Frontal cortex (tissue), 4 donors: Measurements from ENCODE around the gene SLC38A3. TPM values are rescaled to one million over a fixed set of nuclear protein-coding genes. Genes with fewer than 3 reads are reported as not detected.
A peak's percentile ranks its signal among the peaks of the same experiment; 100 is the strongest.
"Not testable (repeated sequence)": the region's sequence is repeated elsewhere in the genome, so short reads cannot be mapped to it uniquely, and the experiment has no call there.

Source experiments
- DNase-seq, 2 donors: peaks; one replicate each; pipeline ENCODE4 v3.0.0; 2012; ENCODE audit warnings: low spot score in 2 of 2
- FAIRE-seq: peaks from 2 replicates; lab custom pipeline; 2012; peaks lifted over from hg19 to GRCh38; lab: Jason Lieb, UNC
- total RNA-seq: library from RNA; depleted of rRNA; stranded (reverse); fragments of >200 nt; gene quantifications from one replicate; pipeline ENCODE4 v1.2.3, GENCODE V29; 2014
- donor health status: control.
- donor health status: control.
- donor health status: control.

SLC38A3 gene
- total RNA-seq, 1 donor from 2014 or later: 2.0 TPM

DNA sequence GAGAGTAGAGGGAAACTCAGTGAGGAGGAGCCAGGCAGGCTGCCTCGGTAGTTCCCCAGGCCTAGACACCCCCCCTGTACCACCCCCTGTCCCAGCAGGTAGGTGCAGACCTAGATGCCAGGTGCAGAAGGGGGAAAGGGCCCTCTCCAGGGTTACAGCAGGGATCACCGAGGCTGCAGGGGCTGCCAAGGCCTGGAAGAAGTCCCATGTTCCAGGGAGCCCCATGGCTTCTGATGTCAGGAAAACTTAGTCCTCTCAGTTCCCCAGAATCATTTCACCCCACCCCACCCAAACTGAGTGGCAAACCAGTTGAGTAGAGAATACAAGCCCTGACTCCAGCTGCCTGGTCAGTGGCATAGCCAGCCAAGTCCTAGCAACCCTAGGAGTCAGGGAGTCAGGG lies 56.4 kb downstream of the SLC38A3 start:
- no peak for FAIRE-seq

GRCh38 chr3:50262200-50262599 lies 57.1 kb downstream of the SLC38A3 start:
- DNase-seq, FAIRE-seq: not testable (repeated sequence)

More for the DNA sequence above, 56.4 kb downstream of the SLC38A3 start:
- peak in 1 of 2 donors; percentile 36 for DNase-seq

DNA sequence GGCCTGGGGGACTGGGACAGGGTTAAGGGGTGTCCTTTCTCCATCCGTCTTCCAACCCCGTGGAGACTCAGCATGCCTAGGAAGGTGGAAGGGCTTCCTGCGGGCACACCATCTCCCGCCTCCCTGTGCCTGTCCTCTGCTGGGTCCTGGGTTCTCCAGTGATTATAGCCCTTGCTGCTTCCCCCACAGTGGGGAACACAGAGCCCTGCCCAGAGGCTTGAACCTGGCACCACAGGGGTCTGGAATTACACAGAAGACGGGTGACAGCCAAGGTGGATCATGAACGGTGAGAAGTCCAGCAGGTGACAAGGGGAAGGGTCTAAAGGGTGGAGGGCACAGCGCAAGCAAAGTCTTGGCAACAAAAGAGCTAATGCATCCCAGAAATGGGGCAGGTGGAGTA lies 57.7 kb downstream of the SLC38A3 start:
- no peak for DNase-seq
- no peak for FAIRE-seq

DNA sequence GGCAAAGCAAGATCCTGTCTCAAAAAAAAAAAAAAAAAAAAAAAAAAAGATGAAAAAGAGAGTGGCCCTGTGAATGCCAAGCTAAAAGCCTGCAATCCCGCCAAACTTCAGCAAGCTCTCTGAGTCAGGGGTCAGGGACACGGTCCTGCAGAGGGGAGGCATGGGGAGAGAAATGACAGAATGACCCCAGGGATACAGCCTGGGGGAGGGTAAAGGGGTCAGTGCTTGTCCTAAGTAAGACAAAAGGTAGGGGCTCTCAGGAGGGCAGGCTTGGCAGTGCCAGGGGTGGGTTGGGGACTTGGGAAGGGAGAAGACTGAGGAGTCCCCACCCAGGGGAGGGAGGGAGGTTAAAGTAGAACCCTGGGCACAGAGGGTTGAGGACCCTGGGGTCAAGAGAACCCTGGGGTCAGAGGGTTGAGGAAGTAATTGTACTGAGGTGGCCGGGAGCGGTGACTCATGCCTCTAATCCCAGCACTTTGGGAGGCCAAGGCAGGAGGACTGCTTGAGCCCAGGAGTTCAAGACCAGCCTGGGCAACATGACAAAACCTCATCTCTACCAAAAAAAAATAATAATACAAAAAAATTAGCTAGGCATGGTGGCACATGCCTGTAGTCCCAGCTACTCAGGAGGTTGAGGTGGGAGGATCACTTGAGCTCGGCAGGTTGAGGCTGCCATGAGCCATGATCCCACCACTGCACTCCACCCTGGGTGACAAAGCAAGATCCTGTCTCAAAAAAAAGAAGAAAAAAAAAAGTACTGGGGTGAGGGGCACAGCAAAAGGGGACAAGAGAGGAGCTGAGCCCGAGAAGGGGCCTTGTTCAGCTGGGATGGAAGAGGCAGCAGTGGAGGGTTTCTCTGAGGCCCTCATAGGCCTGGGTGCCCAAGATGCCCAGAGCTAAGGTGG lies 58.7 kb downstream of the SLC38A3 start:
- FAIRE-seq (no peak), DNase-seq (no peak)

GRCh38 chr3:50264383-50264963 lies 59.4 kb downstream of the SLC38A3 start:
- FAIRE-seq: no peak
- peak; percentile 73 to 81 for DNase-seq

GRCh38 chr3:50264964-50265485 lies 60.0 kb downstream of the SLC38A3 start:
- no peak for DNase-seq
- no peak for FAIRE-seq

DNA sequence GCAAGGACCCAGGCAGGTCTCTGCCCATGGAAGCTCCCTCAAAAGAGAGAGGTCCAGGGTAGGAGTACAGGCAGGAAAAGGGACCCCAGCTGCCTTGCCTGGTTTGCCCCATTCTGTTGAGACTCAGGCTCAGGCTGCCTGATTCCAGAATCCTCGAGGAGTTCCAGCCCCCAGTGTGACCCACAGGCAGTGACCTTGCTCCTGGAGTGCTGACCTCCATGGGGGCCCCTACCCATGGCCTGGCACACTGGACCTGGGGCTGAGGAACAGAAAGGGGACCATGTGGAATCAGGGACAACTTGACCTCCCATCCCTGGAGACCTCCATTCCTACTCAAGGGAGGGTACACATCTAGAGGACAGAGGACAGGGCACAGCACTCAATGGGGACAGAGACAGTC lies 60.5 kb downstream of the SLC38A3 start:
- FAIRE-seq (no peak), DNase-seq (no peak)

DNA sequence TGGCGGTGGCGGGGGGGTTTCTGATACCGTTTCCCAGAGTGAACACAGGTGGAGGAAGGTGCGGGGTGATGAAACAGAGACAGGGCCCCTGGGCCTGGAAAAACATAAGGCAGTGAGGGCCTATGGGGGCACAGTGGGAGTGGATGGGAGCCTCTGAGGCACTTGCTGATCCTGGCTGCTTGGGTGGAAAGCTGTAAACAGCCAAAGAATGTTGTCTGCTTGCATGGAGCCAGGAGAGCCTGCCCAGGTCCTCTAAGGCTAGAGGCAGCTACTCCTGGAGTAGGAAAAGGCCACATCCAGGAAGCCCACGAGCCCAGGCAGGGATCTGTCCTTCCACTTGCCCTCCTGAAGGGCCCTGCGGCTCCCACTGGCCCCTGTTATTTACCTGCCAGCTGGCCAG lies 60.9 kb downstream of the SLC38A3 start:
- DNase-seq (no peak), FAIRE-seq (no peak)

DNA sequence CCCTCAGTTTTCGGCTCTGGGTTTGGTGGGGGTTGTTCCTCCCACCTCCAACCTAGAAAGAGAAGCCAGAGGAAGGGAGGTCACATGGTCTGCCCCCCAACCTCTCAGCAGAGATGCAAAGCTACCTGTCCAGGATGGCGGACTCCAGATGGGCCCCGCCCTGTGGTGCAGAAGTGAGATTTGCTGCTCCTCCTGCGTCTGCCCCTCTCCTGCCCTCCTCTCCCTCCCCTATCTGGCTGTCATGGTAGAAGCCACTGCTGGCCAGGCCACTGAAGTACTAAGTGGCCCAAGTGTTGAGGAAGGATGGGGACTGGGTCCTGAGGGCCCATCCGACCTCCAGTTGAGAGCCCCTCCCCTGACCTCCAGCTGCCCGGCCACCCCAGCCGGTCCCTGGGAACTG lies 61.8 kb downstream of the SLC38A3 start:
- FAIRE-seq: no peak
- DNase-seq: no peak

GRCh38 chr3:50267280-50267913 lies 62.3 kb downstream of the SLC38A3 start:
- peak; percentile 65 to 71 for DNase-seq
- no peak for FAIRE-seq

DNA sequence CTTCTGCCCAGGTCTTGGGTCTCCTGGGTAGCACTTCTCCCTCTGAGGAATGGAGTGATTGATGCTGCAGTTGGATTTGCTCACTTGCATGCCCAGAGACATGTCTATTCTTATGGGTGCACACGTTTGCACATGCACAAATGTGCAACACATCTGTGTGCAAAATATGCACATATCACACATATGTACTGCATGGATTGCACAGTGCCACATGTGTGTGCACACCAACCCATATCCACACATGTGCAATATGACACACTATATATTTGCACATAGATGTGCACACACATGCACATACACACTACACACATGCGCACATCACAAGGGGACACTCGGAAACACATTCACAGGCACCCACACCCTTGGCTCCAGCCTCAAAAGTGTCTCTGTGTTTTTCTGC lies 63.2 kb downstream of the SLC38A3 start:
- FAIRE-seq: no peak

DNA sequence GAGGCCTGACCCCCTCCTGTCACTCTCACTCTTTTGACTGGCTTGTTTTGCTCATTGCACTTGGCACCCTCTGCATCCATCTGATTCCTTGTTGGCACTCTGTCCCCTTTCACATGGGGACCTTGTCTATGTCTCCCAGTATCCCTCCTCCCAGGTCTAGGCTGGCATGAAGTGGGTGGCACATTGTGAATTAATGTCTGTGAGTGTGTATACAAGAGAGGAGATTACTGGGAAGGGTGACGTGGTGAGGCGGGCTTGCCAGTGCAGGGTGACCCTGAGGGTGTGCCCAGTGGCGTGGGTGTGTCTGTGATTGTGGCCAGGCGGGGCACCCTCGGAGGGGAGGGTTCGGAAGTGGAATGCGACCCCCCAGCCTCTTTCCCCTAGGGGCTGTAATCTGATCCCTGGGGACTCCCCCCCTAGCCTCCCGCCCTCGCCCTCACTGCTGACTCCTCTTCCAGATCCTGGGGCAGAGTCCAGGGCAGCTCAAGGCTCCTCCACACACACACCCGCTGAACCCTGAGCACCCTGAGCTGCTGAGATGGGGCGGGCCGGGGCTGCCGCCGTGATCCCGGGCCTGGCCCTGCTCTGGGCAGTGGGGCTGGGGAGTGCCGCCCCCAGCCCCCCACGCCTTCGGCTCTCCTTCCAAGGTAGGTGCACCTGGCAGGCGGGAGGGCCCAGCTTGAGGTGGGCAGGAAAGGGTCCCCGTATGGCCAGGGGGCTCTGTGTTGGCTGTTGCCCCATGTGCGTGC lies 63.8 kb downstream of the SLC38A3 start, which contains the start of gene SEMA3B:
Gene SEMA3B (plus strand): TSS at position 445 of the 749 bp plus-strand sequence. CDS start 94 bp downstream, at position 539.
- DNase-seq: peak in 1 of 2 donors; percentile 63
- FAIRE-seq: no peak

More for the DNA sequence above, 63.2 kb downstream of the SLC38A3 start:
- no peak for DNase-seq

- FAIRE-seq (no peak), DNase-seq (no peak)
Observed at GRCh38 chr3:50269460-50269859, 64.4 kb downstream of the SLC38A3 start.

GRCh38 chr3:50269977-50270413 lies 64.9 kb downstream of the SLC38A3 start:
- no peak for DNase-seq

GRCh38 chr3:50270422-50271224 lies 65.6 kb downstream of the SLC38A3 start:
- DNase-seq: peak in 1 of 2 donors; percentile 43

More at GRCh38 chr3:50269977-50270413, 64.9 kb downstream of the SLC38A3 start:
- FAIRE-seq: no peak

More at GRCh38 chr3:50270422-50271224, 65.6 kb downstream of the SLC38A3 start:
- FAIRE-seq: no peak
